GM10266 (cell line): Measurements from ENCODE around the gene GINS2.

ENCODE experiments used
- DNase-seq: peaks from one replicate; pipeline ENCODE4 v3.0.0; 2012; ENCODE audit errors: extremely low spot score
- CTCF ChIP-seq: IDR thresholded peaks from 2 replicates; pipeline ENCODE4 v1.5.1; 2012; ENCODE audit warnings: mild to moderate bottlenecking, low read depth; ENCODE audit not compliant: control insufficient read depth, insufficient read depth; ENCODE audit errors: missing control alignments

Gene GINS2

GRCh38 chr16:85637808-85638647 is 50.7 kb downstream of the GINS2 start:
- TF ChIP-seq CTCF = no peak
- DNase-seq = no peak

- TF ChIP-seq CTCF = no peak
- no peak for DNase-seq
Observed at GRCh38 chr16:85637061-85637807, 51.5 kb downstream of the GINS2 start.

GRCh38 chr16:85636234-85636812 is 52.4 kb downstream of the GINS2 start:
- DNase-seq = no peak

GRCh38 chr16:85635545-85636140 is 53.1 kb downstream of the GINS2 start:
- no peak for DNase-seq
- no peak for TF ChIP-seq CTCF

More at GRCh38 chr16:85636234-85636812, 52.4 kb downstream of the GINS2 start:
- TF ChIP-seq CTCF = no peak

GRCh38 chr16:85634747-85635544 is 53.8 kb downstream of the GINS2 start:
- no peak for TF ChIP-seq CTCF
- no peak for DNase-seq

- no peak for DNase-seq
- TF ChIP-seq CTCF = no peak
Observed at GRCh38 chr16:85633888-85634287, 54.9 kb downstream of the GINS2 start.
